GM21529 (cell line): ENCODE data around the gene ZMYND10.

Experiments
- ATAC-seq: cut with Tn5 transposase; IDR thresholded peaks from one replicate; pipeline ENCODE4 v1.9.1; 2021; ENCODE audit not compliant: unreplicated experiment

Gene ZMYND10

DNA sequence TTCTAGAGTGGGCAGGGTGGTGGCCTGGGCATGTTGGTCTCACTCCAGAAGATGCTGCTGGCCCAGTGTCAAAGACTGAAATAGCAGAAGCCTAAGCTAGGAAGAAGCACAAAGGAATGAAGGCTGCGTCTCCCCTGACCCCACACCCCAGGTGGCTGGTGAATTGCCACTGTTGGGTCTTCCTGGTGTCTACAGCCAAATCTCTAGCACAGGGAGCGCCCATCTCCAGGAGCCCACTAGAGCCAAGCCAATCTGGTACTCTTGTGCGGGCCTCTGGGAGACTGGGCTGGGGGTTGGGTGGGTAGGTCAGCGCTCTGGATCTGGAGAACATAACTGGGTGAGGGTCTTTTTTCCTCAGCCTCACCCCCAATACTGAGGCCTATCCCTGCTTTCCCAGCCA lies 18.4 kb downstream of the ZMYND10 start:
- no peak for ATAC-seq

DNA sequence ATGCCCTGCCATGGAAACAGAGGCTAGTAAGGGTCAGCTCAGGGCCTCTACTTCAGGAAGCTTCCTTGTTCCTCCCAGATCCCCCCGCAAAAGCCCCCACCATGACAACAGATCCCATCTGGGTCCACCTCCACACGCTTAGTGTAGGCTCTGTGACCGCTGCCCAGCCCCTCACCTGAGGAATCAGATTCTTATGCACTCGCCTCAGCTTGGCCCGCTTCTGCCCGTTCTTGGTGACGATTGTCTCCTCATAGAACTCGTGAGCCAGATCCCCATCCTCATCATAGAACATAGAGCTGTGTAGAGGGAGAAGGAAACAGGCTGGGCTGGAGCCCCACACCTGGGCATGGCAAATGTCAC lies 19.4 kb downstream of the ZMYND10 start:
- ATAC-seq: no peak

DNA sequence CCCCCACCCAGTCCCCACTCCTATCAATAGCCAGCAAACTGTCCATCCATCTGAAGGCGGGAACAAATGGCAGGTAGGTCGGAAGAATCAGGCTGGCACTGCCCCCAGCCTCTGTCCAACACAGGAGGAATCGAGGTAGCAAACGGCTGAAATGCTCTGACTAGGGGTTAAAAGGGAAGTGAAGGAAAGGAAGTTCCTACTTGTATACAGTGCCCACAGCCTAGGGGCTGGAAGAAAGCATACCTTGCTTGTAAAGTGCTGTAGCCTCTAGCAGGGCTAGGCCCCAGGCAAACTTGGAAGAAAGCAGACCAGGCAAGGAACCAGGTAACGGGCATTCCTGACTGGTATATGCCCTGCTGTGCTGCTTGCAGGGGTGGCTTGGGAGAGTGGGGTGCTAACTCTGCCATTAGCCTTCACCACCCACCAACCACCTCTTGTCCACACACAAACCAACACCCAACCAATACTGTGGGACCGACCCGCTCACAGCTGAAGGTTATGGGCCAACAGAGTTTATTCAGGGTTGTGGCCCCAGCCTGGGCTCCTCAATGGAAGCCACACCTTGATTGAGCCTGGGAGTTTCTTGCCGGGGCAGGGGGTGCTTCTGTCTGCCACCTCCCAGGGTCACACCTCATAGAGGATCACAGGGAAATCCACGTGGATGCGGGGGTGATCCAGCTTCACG lies 19.9 kb downstream of the ZMYND10 start:
- no peak for ATAC-seq

DNA sequence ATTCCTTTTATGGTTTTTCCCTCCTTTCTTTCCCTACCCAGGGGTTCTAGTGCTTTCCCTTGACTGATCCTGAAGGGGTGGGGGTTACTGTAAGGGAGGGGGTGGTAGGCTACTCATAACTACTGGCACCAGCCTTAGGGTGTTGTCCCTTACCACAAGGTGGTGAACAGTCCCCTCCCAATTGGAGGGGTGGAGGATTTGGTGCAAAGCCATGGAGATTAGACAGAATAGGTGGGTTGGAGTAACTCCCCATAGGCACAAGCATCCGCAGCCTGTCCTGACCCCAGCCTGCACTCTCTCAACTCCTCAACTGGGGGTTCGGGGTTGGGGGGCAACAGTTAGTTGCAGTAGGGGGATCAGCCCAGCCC lies 20.4 kb downstream of the ZMYND10 start:
- no peak for ATAC-seq

DNA sequence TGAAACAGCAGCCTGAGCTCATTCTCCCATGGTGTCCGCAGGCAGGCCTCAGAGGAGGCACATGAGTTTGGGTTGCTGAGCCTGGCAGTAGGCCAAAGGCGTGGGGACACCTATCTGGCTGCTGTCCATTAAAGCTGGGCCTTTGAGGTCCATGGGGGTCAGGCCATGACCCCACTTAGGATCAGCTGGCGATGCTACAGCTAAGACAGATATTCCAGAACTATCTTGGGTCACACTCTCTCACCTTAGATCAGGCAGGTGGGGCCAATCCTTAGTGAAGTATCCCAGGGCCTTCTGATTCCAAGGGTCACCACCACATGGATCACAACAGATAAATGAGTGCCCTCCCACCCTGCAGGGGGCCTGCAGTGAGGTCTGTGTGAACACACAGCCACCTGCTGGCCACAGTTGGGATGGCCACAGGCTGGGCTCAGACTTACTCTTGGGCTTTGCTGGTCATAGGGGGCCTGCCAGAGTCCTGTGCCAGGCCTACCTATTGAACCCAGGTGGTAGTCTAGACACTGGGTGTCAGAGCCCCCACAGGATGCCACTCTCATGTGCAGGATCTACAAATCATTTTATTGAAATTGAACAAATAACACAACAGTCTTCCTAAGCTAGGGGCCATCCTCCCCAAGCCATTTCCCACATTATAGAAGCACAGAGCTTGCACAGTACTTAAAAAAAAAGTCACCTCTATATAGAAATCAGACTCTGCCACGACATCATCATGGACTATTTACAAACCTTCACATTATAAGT lies 21.0 kb downstream of the ZMYND10 start:
- no peak for ATAC-seq

DNA sequence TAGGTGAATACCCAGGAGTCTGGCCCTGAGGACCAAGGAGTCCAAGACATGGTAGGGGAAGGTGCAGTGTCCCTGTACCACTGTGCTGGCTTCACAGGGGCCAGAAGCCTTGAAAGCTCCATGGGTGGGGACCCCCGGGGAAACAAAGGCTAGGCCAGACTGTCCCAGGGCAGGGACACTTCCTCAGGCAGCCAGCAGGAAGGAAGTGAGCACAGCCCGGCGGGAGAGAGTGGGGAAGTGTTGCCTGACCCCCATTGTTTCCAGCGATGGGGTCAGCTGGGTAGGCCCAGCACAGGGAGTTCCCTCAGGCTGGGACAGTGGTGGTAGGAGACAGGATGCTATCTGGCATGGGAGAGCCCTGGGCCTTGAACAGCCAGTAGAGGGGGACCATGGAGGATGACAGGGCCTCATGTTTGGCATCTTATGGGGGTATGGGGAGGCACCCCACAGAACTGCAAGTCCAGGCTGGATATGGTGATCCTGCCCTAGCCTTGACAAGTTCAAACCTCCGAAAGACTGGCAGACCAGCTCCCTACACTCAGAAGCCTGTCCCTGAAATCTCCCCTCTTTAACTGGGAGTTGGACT lies 21.8 kb downstream of the ZMYND10 start:
- ATAC-seq: no peak

DNA sequence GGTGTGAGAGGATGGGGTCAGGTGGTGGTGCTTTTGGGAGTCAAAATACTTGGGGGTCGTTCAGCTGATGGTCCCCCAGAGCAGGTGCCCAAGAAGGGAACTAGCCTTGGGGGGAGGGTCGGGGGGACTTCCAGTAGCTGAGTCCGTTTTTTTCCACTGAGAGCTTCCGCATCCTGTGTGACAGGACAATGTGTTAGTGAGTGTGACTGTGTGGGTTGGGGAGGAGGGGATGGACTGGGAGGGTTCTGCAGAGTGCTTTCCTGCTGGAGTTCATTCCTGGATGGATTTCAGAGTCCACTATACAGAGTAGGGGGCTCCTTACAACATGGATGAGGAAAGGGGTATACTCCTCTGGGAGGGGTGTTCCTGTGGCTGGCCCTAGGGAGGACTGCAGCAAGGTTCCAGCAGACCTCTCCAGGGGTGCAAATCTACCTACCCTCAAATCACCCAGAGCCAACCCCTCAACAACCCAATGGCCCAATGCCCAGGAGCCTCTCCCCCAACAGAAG lies 22.4 kb downstream of the ZMYND10 start:
- no peak for ATAC-seq

DNA sequence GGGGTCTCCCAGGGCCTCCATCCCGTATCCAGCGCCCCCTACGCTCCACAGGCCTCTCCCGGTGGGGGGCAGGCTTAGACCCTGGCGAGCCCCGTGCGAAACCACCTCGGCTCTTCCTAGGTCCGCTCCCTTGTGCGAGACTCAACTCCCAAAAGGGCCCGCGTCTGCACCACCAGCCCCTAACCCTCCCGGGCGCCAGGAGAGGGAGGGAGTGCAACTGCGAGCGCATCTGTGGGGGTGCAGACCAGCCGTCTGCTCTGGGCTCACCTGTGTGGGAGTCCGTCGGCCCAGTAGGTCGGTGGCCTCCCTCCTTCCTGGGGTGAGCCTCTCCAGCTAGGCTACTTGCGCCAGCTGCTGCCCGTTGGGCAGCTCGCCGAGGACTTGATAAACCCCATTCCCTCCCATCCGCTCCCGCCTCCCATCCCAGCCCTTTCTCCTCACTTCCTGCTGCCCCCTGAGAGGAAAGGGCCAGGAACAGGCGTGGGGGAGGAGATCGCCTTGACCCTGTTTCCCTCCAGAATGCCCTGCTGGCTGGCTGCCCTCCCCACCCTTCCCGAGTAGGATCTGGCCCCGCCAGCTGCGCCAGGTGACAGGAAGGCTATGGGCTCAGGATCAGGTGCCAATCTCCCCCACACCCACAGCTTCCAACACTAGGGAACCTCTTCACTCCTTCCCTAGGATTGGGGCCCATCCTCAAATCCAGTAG lies 23.0 kb downstream of the ZMYND10 start, which contains the start of gene HYAL2:
HYAL2 (minus strand) TSS at position 360 of the 706 bp plus-strand sequence. CDS start 2,256 bp downstream, outside the sequence.
- no peak for ATAC-seq

DNA sequence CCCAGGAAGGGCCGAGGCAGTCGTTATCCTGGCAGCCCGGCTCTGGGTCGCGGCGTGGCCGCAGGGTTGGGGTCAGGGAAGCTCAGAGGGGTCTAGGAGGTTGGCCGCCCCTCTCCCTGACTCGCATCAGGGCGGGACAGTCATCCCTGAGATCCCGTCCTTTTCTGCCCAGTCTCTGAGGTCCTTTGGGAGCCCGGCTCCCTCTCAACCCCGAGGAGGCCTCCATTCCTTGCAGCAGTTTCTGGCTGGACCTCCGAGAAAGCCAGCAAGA lies 23.5 kb downstream of the ZMYND10 start:
- no peak for ATAC-seq

DNA sequence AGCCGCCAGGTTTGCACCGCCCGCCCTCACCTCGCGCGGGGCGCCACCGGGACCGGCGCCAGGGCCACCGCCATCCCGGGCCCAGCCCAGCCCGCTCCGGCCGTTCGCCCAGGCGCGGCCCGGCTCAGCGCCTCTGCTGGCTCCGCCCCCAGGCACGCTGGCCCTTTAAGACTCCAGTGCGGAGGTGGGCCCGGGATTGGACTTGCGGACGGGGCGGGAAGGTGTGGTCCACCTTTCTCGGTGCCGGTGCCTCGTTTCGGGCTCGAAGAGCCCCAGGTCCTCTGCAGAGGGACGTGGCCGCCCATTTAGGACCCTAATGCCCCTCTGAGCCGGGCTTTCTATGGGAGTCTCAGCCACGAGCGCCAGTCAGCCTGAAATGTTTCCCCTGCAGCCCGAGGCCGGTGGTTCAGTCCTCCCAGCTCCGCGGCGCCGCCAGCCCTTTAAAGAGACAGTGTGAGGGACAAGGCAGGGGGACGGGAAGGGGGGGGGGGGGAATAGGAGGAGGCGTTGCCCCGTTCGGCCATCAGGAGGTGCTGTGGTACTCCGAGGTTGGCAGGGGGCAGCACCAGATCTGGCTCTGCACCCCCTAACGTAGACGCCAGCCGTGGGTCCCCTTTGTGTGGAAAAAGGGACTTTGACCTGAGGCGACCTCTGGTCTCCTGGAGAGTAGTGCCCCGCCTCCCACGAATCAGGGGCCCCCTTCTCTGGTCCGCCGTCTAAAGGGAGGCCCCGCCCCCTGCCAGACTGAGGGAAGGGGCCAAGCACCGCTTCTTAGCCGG lies 24.0 kb downstream of the ZMYND10 start:
- peak; percentile 77 for ATAC-seq

DNA sequence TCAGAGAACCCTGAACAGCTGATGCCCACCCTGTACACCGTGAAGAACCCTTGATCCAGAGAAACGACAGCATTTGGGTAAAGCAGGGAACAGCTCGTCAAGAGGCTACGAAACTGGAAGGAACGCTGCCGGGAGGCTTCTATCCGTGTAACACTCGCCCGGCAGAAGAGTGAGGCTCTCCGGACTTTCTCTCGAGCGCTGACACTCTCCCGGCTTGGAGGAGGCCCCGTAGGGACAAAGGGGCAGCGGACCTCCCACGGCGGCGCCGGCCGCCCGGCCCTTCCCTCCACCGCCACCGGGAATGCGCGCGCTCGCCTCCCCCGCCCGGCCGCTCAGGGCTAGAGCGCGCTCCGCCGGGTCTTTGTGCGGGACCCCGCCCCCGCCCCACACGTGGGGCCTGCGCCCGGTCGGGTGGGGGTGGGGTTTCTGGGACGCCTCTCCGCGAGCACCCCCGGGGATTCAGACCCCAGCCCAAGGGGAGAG lies 24.6 kb downstream of the ZMYND10 start:
- peak; percentile 46 for ATAC-seq

DNA sequence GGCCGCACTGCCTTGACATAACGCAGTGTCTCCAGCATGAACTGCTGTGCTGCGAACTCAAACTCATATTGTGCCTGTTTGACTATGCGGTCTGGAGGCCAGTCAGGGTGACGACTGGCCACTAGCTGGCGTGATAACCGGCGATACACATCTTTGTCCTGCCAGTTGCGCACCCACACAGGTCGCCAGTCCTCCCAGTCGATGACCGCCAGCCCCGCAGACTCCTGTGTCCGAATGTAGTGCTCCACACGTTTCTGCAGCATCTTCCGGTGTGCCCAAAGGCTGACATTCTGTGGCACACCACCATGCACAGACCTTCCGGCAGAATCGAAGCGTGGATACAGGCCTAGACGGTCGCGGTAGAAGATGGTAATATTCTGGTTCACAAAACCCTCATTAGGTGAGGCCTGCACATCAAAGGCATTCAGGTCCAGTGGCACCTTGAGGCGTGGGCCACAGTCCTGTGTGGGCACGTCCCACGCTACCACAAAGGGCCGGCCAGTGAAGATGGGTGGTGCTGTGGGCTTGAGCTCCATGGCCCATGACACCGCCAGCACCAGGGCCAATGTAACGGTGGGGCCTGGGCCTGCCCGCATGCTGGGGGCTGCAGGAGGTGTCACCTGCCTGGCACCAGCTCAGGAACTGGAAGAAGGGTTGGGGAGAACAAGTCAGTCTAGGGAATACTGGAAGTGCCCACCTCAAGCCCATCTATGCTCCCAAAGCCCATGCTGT lies 25.5 kb downstream of the ZMYND10 start:
- ATAC-seq: no peak

DNA sequence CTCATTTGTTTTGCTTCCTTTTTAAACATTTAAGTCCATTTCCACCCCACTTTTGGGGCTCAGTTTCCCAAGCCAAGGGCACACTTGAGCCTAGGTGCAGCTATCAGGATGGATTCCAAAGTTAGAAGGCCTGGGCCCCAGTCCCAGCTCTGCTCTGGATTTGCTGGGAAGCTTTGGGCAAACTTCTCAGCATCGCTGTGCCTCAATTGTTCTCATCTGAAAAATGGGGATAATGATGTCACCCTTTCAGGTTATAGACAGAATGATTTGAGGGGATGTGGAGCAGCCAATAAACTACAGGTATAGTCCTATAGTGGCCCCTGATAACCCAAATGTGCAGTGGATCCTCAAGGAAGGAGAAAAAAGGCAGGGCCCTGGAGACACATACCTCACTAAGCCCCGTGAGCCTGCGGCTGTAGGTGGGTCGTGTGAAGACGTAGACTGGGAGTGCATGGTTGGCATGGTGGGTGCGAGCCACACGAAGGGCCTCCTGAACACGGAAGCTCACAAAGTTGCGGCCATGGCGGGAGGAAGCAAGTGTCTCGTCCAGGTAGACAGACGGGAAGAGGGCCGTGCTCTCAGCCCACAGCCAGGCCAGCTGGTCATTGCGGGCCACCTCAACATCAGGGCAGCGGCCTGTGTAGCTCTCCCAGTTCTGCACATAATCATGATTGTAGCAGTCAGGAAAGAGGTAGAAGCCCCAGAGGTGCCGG lies 26.2 kb downstream of the ZMYND10 start:
- no peak for ATAC-seq

DNA sequence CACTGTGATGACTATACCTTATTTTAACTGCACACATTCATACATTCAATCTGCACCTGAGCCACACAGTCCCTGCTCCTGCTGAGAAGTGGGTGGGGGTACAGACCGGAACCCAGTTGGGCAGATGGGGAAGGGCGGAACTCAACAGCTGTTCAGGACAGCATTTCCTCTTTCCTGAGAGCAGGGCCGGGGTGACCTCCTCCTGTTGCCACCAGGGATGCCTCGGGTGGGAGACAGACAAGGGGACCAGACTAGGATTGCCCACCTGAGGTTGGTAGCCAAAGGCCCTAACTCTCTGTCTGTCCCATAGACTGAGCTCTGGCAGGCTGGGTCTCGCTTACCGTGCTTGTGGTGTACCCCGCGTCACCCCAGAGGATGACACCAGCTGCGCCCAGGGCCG lies 26.9 kb downstream of the ZMYND10 start:
- no peak for ATAC-seq

DNA sequence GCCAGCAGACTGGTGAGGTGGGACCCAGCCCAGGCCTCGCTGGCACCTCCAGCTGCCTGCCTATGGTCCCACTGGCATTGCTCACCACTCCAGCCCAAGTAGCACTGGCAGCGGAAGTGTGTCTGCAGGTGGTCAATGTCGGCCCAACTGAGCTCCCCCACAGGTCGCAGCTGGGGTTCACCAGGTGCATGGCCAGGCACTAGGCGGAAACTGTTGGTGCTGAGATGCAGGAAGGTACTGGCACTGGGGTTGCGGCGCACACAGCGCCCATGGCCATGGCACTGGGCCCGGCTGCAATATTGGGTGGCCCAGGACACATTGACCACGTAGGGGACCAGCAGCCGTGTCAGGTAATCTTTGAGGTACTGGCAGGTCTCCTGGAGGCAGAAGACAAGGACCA lies 27.4 kb downstream of the ZMYND10 start:
- no peak for ATAC-seq

DNA sequence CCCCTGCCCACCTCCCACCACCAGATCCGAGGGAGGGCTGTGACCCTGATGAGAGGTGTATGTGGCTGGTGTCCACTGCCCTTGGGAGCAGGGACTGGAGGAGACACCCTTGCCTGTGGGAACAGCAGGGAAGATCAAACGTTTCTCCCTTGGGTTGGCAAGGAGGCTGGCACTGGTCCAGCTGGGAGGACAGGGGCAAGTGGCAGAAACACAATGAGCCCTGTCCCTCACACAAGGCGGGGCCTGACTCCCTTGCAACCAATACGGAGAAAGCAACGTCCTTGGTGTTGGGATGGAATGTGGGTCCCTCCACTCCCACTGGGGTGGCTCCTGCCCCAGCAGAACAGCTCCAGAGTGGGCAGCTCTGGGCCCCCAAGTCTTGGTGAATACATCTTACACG lies 28.2 kb downstream of the ZMYND10 start:
- no peak for ATAC-seq

DNA sequence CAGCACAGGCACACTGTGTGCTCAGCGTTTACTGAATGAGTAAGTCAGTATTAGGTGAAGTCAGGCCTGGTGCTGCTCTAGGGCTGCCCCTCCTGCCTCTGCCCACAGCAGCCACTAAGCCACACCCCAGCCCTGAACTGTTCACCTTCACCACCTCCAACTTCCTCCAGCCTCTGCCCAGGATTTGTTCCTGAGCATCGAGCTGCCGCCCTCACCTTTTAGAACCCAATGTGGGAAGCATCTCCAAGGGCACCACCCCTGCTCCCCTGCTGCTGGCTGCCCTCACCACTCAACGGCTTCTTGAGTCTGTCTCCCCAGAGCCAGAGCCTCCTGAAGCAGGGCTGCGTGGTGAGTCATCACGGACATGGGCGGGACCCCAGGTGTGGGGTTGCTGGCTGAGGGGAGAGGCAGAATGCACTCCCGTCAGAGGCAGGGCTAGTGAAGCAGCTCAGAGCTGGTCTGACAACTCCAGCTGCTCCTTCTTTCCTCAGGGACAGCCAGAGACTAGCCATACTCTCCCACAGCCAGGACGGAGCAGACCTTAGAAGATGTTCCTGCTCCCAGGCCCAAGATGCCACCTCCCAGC lies 28.8 kb downstream of the ZMYND10 start:
- no peak for ATAC-seq

DNA sequence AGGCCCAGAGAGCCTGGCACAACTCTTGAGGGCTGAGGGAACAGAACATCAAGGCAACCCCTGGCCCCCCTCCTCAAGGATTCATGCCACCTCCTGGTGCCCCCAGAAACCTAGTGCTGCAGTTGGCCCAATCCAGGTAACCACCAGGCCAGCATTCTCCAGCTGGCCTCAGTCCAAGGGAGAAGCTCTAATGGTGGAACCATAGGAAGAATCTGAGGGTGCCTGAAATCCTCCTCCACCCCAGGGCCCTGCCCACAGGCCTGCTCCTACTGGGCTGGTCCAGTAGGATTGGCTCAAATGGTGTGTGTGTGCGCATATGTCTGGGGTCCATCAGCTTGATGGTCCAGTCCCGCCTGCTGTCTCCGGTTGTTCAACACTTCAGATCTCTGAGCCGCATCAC lies 30.7 kb downstream of the ZMYND10 start:
- ATAC-seq: no peak

DNA sequence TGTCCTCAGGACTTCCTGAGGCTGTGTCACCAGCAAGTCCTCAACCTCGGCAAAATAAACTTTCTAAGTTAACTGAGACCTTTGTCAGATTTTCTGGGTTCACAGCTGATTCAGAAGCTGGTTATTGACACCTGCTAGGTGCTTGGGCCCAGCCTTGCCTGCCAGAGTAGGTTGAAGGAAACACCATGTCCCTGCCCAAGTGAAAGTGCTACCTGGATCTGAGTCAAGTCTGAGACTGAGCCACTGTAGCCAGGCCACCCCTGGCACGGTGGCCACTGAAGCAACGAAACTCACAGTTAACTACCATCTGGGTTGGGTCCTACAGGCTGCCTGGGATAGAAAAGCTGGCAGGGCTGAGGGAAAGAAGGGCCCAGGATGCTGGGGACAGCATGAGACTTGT lies 31.2 kb downstream of the ZMYND10 start:
- no peak for ATAC-seq
